Gastrocnemius medialis (tissue), 4 donors: ENCODE measurements around the gene ASIC3.

ENCODE experiments used
- POLR2A ChIP-seq, 2 donors: fragments of 450-650 bp; IDR thresholded peaks; one replicate each; pipeline ENCODE4 v1.6.1; 2017; ENCODE audit warnings: antibody characterized with exemption in 2 of 2, mild to moderate bottlenecking in 2 of 2, moderate library complexity in 2 of 2
- TF ChIP-seq, protein P1 (sequence below), 5 experiments: fragments of 450-650 bp in 3 of 5; fragments of 200-600 bp in 2 of 5; sonication (generic) in 2 of 5; IDR thresholded peaks in 4 of 5; conservative IDR thresholded peaks in 1 of 5; 1 replicate in 4 of 5; 2 replicates in 1 of 5; pipeline ENCODE4 v1.5.1; 2016 to 2019; ENCODE audit warnings: antibody characterized with exemption in 5 of 5, mild to moderate bottlenecking in 3 of 5, moderate library complexity in 3 of 5

DNA sequence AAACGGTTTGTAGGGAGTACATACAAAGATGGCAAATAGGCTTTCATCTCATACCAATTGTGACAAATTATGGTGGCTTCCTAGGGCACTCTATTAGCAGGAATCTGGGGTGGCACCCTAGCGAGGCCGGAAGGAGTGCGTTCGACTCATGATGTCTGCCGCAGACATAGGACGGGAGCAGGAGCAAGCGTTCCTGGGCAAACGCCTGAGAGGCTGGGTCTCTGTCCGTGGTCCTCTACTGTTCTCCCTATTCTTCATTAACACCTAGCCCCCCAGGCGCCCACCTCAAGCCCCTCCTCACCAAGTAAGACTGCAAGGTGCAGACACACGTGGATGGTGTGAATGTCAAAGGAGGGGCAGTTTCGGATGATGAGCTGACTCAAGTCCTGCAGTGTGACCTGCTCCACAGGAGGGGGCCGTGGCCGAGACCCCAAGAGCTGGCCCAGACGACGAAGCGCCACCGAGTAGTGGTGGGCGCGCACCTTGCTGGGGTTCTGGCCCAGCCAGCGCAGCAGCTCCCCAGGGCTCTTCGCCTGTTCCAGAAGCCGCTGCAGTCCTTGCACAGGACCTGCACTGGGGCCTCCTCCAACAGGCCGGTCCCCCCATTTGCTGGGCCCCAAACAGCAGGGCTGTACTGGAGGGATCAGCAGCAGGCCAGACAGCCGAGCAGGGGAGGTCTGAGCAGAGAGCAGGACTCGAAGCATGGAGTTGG, 31.0 kb downstream of the ASIC3 start:
- no peak for TF ChIP-seq POLR2A (IDR thresholded peaks at IDR 0.05)
- TF ChIP-seq, protein P1, sequence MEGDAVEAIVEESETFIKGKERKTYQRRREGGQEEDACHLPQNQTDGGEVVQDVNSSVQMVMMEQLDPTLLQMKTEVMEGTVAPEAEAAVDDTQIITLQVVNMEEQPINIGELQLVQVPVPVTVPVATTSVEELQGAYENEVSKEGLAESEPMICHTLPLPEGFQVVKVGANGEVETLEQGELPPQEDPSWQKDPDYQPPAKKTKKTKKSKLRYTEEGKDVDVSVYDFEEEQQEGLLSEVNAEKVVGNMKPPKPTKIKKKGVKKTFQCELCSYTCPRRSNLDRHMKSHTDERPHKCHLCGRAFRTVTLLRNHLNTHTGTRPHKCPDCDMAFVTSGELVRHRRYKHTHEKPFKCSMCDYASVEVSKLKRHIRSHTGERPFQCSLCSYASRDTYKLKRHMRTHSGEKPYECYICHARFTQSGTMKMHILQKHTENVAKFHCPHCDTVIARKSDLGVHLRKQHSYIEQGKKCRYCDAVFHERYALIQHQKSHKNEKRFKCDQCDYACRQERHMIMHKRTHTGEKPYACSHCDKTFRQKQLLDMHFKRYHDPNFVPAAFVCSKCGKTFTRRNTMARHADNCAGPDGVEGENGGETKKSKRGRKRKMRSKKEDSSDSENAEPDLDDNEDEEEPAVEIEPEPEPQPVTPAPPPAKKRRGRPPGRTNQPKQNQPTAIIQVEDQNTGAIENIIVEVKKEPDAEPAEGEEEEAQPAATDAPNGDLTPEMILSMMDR (IDR thresholded peaks at IDR 0.05 in 4 of 5, conservative IDR thresholded peaks at IDR 0.05 in 1 of 5), result no peak
